HEK293 (cell line): ENCODE results near the gene FOXRED1.

Experiments
- CTCF ChIA-PET: fragments of 350-600 bp; formaldehyde crosslinking; extraction: SDS; loops from one replicate; lab custom pipeline; 2021; ENCODE audit warnings: antibody characterized with exemption; lab: Yijun Ruan, JAX
- POLR2A ChIA-PET: fragments of 300-600 bp; formaldehyde crosslinking; extraction: SDS; loops from one replicate; lab custom pipeline; 2020; ENCODE audit warnings: antibody characterized with exemption, inconsistent platforms; lab: Yijun Ruan, JAX
- H3K27ac ChIP-seq: fragments of 200-500 bp; sonication (Bioruptor generic); 2 replicates; pipeline ENCODE4 v1.5.1; 2014; ENCODE audit warnings: low read depth, low read length, control low read depth, inconsistent platforms; ENCODE audit errors: extremely low read depth
- H3K36me3 ChIP-seq, 2 experiments: fragments of 200-500 bp in 1 of 2; sonication (Bioruptor generic) in 1 of 2; 1 replicate in 1 of 2; 2 replicates in 1 of 2; pipeline ENCODE4 v1.5.1; 2014 to 2017; ENCODE audit warnings: inconsistent platforms in 2 of 2, low read length in 2 of 2; ENCODE audit not compliant: control insufficient read depth in 2 of 2, insufficient read depth in 1 of 2
- H3K4me1 ChIP-seq: fragments of 200-500 bp; sonication (Bioruptor generic); 2 replicates; pipeline ENCODE4 v1.5.1; 2014; ENCODE audit warnings: mild to moderate bottlenecking, low read length, inconsistent platforms; ENCODE audit not compliant: control insufficient read depth, insufficient read depth
- H3K4me3 ChIP-seq: 2 replicates; pipeline ENCODE4 v1.5.1; 2011; ENCODE audit warnings: low read depth, mild to moderate bottlenecking, control low read depth, low read length, moderate library complexity
- H3K9me3 ChIP-seq: fragments of 200-500 bp; sonication (Bioruptor generic); 2 replicates; pipeline ENCODE4 v1.5.1; 2014; ENCODE audit warnings: low read depth, low read length, inconsistent platforms; ENCODE audit not compliant: control insufficient read depth, insufficient read depth
- BCL11B ChIP-seq: fragments of 450-650 bp; formaldehyde crosslinking; IDR thresholded peaks from 2 replicates; pipeline ENCODE4 v1.5.1; 2016; ENCODE audit warnings: low read depth, missing biosample characterization, missing genetic modification characterization
- BCL6B ChIP-seq: fragments of 450-650 bp; formaldehyde crosslinking; IDR thresholded peaks from 2 replicates; pipeline ENCODE4 v1.5.1; 2017; ENCODE audit warnings: missing biosample characterization, missing genetic modification characterization
- GLI2 ChIP-seq: fragments of 450-650 bp; formaldehyde crosslinking; IDR thresholded peaks from 2 replicates; pipeline ENCODE4; 2017; ENCODE audit warnings: missing biosample characterization, missing genetic modification characterization, low read depth, borderline replicate concordance
- HOXD13 ChIP-seq: sonication (generic); formaldehyde crosslinking; IDR thresholded peaks from 2 replicates; pipeline ENCODE4 v1.8.0; 2022; ENCODE audit warnings: missing genetic modification reagents, borderline replicate concordance
- IKZF3 ChIP-seq: fragments of 450-650 bp; IDR thresholded peaks from 2 replicates; pipeline ENCODE4 v1.5.0; 2018; ENCODE audit warnings: missing biosample characterization, mild to moderate bottlenecking, missing genetic modification characterization, moderate library complexity
- KLF1 ChIP-seq: fragments of 450-650 bp; formaldehyde crosslinking; IDR thresholded peaks from 2 replicates; pipeline ENCODE4 v1.5.1; 2016; ENCODE audit warnings: missing biosample characterization, missing genetic modification characterization
- KLF9 ChIP-seq: fragments of 450-650 bp; formaldehyde crosslinking; IDR thresholded peaks from 2 replicates; pipeline ENCODE4 v1.5.1; 2016; ENCODE audit warnings: missing biosample characterization, missing genetic modification characterization, low read depth
- PATZ1 ChIP-seq: fragments of 450-650 bp; formaldehyde crosslinking; IDR thresholded peaks from 2 replicates; pipeline ENCODE4 v1.5.1; 2016; ENCODE audit warnings: missing biosample characterization, missing genetic modification characterization
- PBX3 ChIP-seq: sonication (generic); formaldehyde crosslinking; IDR thresholded peaks from 2 replicates; pipeline ENCODE4 v1.8.1; 2022; ENCODE audit warnings: mild to moderate bottlenecking, moderate library complexity, missing genetic modification reagents
- RBAK ChIP-seq: fragments of 450-650 bp; formaldehyde crosslinking; IDR thresholded peaks from 2 replicates; pipeline ENCODE4 v1.5.1; 2016; ENCODE audit warnings: missing biosample characterization, missing genetic modification characterization
- ZBTB26 ChIP-seq: fragments of 450-650 bp; formaldehyde crosslinking; optimal IDR thresholded peaks from 2 replicates; pipeline ENCODE3; 2016; ENCODE audit warnings: missing biosample characterization, mild to moderate bottlenecking, missing genetic modification characterization
- ZIC2 ChIP-seq: fragments of 450-650 bp; formaldehyde crosslinking; IDR thresholded peaks from 2 replicates; pipeline ENCODE4 v1.5.1; 2016; ENCODE audit warnings: missing biosample characterization, missing genetic modification characterization
- ZNF121 ChIP-seq: fragments of 450-650 bp; formaldehyde crosslinking; IDR thresholded peaks from 2 replicates; pipeline ENCODE4 v1.5.1; 2016; ENCODE audit warnings: missing biosample characterization, missing genetic modification characterization
- ZNF132 ChIP-seq: fragments of 450-650 bp; formaldehyde crosslinking; IDR thresholded peaks from 2 replicates; pipeline ENCODE4 v1.5.1; 2017; ENCODE audit warnings: missing biosample characterization, missing genetic modification characterization, borderline replicate concordance
- ZNF146 ChIP-seq: fragments of 450-650 bp; formaldehyde crosslinking; IDR thresholded peaks from 2 replicates; pipeline ENCODE4 v1.5.1; 2016; ENCODE audit warnings: missing biosample characterization, missing genetic modification characterization
- ZNF221 ChIP-seq: fragments of 450-650 bp; formaldehyde crosslinking; IDR thresholded peaks from 2 replicates; pipeline ENCODE4 v1.5.1; 2017; ENCODE audit warnings: missing biosample characterization, missing genetic modification characterization, borderline replicate concordance
- ZNF280C ChIP-seq: fragments of 450-650 bp; formaldehyde crosslinking; IDR thresholded peaks from 2 replicates; pipeline ENCODE4 v1.5.1; 2016; ENCODE audit warnings: missing biosample characterization, missing genetic modification characterization
- ZNF302 ChIP-seq: fragments of 450-650 bp; formaldehyde crosslinking; IDR thresholded peaks from 2 replicates; pipeline ENCODE4 v1.5.1; 2016; ENCODE audit warnings: missing biosample characterization, missing genetic modification characterization, low read depth
- ZNF391 ChIP-seq: fragments of 450-650 bp; formaldehyde crosslinking; IDR thresholded peaks from 2 replicates; pipeline ENCODE4 v1.5.1; 2016; ENCODE audit warnings: low read depth, missing biosample characterization, missing genetic modification characterization, borderline replicate concordance
- ZNF416 ChIP-seq: fragments of 450-650 bp; formaldehyde crosslinking; IDR thresholded peaks from 2 replicates; pipeline ENCODE4 v1.5.1; 2016; ENCODE audit warnings: missing biosample characterization, missing genetic modification characterization
- ZNF501 ChIP-seq: fragments of 450-650 bp; formaldehyde crosslinking; IDR thresholded peaks from 2 replicates; pipeline ENCODE4 v1.5.1; 2016; ENCODE audit warnings: missing biosample characterization, missing genetic modification characterization
- ZNF529 ChIP-seq: fragments of 450-650 bp; formaldehyde crosslinking; IDR thresholded peaks from 2 replicates; pipeline ENCODE4 v1.5.1; 2017; ENCODE audit warnings: missing genetic modification characterization, missing biosample characterization; ENCODE audit not compliant: insufficient replicate concordance
- ZNF629 ChIP-seq: fragments of 450-650 bp; formaldehyde crosslinking; IDR thresholded peaks from 2 replicates; pipeline ENCODE4 v1.5.1; 2017; ENCODE audit warnings: missing biosample characterization, missing genetic modification characterization
- ZNF707 ChIP-seq: fragments of 450-650 bp; formaldehyde crosslinking; IDR thresholded peaks from 2 replicates; pipeline ENCODE4 v1.5.1; 2016; ENCODE audit warnings: missing biosample characterization, missing genetic modification characterization
- ZNF830 ChIP-seq: fragments of 450-650 bp; IDR thresholded peaks from 2 replicates; pipeline ENCODE4 v1.5.0; 2018; ENCODE audit warnings: missing biosample characterization, missing genetic modification characterization, low read depth, mild to moderate bottlenecking, moderate library complexity
- ZNF843 ChIP-seq: fragments of 450-650 bp; formaldehyde crosslinking; IDR thresholded peaks from 2 replicates; pipeline ENCODE4 v1.5.1; 2016; ENCODE audit warnings: missing biosample characterization, missing genetic modification characterization
- TF ChIP-seq, protein P1 (sequence below): fragments of 450-650 bp; formaldehyde crosslinking; IDR thresholded peaks from 2 replicates; pipeline ENCODE4 v1.5.1; 2016; ENCODE audit warnings: missing biosample characterization, missing genetic modification characterization

The FOXRED1 gene

GRCh38 chr11:126268708-126269579 is at the start of gene FOXRED1, which contains the start of gene SRPRA:
Gene FOXRED1, plus strand, starts transcription at chr11:126269154. Its CDS starts 53 bp downstream, at chr11:126269207.
Gene SRPRA, minus strand, starts transcription at chr11:126268895. Its CDS starts 91 bp downstream, at chr11:126268804.
- H3K9me3 ChIP-seq, result no peaks in the 10 kb centered on the region
- CTCF ChIA-PET, result no interaction called here
- peaks cover 8 to 64% of the 10 kb centered on the region in 2 experiments; a peak in 2 of 3 replicates for H3K36me3 ChIP-seq
- peak within 1 kb of the TSS; percentile 94 for H3K4me3 ChIP-seq
- H3K4me1 ChIP-seq, result no peaks in the 10 kb centered on the region
- H3K27ac ChIP-seq, result peak within 1 kb of the TSS; percentile 65; the same call in 1 of the 2 replicates
- POLR2A ChIA-PET, result interaction anchor here (0.7 to 4.4 kb wide), 10 partner anchors 10 to 86 kb away, joined by 3 to 24 read pairs (median 4); partner anchors contain the start of genes DCPS, FAM118B, RPUSD4 and TIRAP
- TF ChIP-seq ZNF132 (tag by site-specific recombination) (no peak), HOXD13 (CRISPR knock-in tag) (no peak), ZBTB26 (tag by site-specific recombination) (peak; percentile 87), ZNF391 (tag by site-specific recombination) (peak; percentile 52; the same call in 1 of the 2 replicates), GLI2 (no peak), ZNF830 (tag by site-specific recombination) (no peak), KLF9 (tag by site-specific recombination) (no peak; the same call in 1 of the 2 replicates), ZNF302 (tag by site-specific recombination) (no peak), BCL11B (tag by site-specific recombination) (no peak), ZNF146 (tag by site-specific recombination) (no peak), PBX3 (CRISPR knock-in tag) (no peak; the same call in 1 of the 2 replicates), ZNF121 (tag by site-specific recombination) (peak; percentile 23; the same call in 1 of the 2 replicates), PATZ1 (tag by site-specific recombination) (peak; percentile 92), ZNF843 (tag by site-specific recombination) (no peak), ZNF221 (tag by site-specific recombination) (no peak), RBAK (no peak), ZNF529 (tag by site-specific recombination) (no peak), ZNF629 (tag by site-specific recombination) (peak; percentile 100), ZIC2 (tag by site-specific recombination) (peak; percentile 60), ZNF501 (tag by site-specific recombination) (peak; percentile 40; the same call in 1 of the 2 replicates), ZNF280C (tag by site-specific recombination) (no peak), ZNF707 (tag by site-specific recombination) (no peak), IKZF3 (no peak; the same call in 1 of the 2 replicates), ZNF416 (tag by site-specific recombination) (no peak), KLF1 (peak; percentile 72; the same call in 1 of the 2 replicates), BCL6B (no peak)
- TF ChIP-seq, protein P1, sequence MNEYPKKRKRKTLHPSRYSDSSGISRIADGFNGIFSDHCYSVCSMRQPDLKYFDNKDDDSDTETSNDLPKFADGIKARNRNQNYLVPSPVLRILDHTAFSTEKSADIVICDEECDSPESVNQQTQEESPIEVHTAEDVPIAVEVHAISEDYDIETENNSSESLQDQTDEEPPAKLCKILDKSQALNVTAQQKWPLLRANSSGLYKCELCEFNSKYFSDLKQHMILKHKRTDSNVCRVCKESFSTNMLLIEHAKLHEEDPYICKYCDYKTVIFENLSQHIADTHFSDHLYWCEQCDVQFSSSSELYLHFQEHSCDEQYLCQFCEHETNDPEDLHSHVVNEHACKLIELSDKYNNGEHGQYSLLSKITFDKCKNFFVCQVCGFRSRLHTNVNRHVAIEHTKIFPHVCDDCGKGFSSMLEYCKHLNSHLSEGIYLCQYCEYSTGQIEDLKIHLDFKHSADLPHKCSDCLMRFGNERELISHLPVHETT (tag by site-specific recombination), result peak; percentile 43; the same call in 1 of the 2 replicates
